ENCODE data around the gene SPOCK1. TPM values are rescaled to one million over a fixed set of nuclear protein-coding genes. Genes with fewer than 3 reads are reported as not detected.
"Not testable (repeated sequence)": the region's sequence is repeated elsewhere in the genome, so short reads cannot be mapped to it uniquely, and the experiment has no call there.

Gene SPOCK1
- total RNA-seq, 1 donor: 0.42 TPM

DNA sequence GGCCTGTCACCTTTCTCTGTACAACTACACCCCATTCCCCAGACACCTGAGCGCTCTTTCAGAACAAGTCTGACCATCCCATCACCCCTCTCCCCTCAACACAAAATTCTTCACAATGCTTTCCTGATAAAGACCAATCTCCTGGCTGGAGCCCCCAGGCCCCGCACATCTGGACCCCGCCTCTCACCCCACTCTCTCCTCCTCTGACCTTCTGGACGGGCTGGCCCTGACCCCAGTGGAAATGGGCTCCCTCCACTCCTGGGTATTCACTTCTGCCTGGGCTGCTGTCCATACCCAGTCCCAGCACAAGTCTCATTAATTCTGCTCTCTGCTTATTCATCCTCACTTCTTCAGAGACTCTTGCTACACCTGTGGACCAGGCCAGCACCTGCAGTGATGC lies 2.1 kb upstream of the SPOCK1 start:
- Histone ChIP-seq H3K4me3 (ENCODE audit: low read length) (no peak overlapping the region), H3K4me1 (ENCODE audit: insufficient read depth, low read length) (peaks cover 6% of the 10 kb centered on the region), H3K27me3 (ENCODE audit: insufficient read depth, low read length) (peaks cover 24% of the 10 kb centered on the region), H3K9me3 (ENCODE audit: low read depth, low read length) (no peaks in the 10 kb centered on the region)

DNA sequence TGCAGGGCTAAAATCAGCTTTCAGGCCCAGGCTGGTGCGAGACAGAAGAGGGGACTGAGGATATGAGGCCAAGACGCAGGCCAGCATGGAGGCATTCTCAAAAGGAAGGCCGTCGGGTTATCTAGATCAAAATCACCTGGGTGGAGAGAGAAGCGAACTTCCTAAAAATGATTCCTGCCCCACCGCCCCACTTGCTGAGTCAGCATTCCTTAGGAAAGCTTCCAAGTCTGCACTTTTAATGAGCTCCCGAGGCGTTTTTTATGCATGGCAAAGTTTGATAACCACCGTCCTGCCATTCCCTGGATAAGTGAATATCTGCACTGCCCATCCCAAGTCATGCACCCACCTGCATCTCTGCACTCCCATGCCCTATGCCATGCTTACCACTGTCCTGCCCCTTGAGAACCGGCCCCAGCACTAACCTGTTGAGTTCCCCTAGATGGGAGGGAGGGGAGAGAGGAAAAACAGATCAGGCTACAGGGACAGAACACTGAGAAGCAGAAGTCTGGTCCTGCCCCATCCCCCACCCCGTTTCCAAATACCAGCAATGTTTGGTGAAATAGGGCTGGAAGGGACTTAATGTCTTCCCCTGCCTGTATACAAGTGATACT lies 1.6 kb upstream of the SPOCK1 start:
- H3K4me1 ChIP-seq (ENCODE audit: insufficient read depth, low read length): peaks cover 6% of the 10 kb centered on the region
- H3K4me3 ChIP-seq (ENCODE audit: low read length): no peak overlapping the region
- H3K9me3 ChIP-seq (ENCODE audit: low read depth, low read length): no peaks in the 10 kb centered on the region
- peaks cover 28% of the 10 kb centered on the region for H3K27me3 ChIP-seq (ENCODE audit: insufficient read depth, low read length)

DNA sequence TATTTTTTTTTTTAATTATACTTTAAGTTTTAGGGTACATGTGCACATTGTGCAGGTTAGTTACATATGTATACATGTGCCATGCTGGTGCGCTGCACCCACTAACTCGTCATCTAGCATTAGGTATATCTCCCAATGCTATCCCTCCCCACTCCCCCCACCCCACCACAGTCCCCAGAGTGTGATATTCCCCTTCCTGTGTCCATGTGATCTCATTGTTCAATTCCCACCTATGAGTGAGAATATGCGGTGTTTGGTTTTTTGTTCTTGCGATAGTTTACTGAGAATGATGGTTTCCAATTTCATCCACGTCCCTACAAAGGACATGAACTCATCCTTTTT lies 351 bp upstream of the SPOCK1 start:
- not testable (repeated sequence) for H3K4me3 ChIP-seq (ENCODE audit: low read length); H3K4me1 ChIP-seq (ENCODE audit: insufficient read depth, low read length); H3K9me3 ChIP-seq (ENCODE audit: low read depth, low read length)
- H3K27me3 ChIP-seq (ENCODE audit: insufficient read depth, low read length): peaks cover 32% of the 10 kb centered on the region

GRCh38 chr5:137498301-137498735 lies 808 bp downstream of the SPOCK1 start:
- Histone ChIP-seq H3K9me3 (ENCODE audit: low read depth, low read length) (no peaks in the 10 kb centered on the region), H3K27me3 (ENCODE audit: insufficient read depth, low read length) (peaks cover 32% of the 10 kb centered on the region), H3K4me1 (ENCODE audit: insufficient read depth, low read length) (peaks cover 6% of the 10 kb centered on the region), H3K4me3 (ENCODE audit: low read length) (no peak overlapping the region)

GRCh38 chr5:137497396-137498290 lies 1.5 kb downstream of the SPOCK1 start:
- H3K9me3 ChIP-seq (ENCODE audit: low read depth, low read length): no peaks in the 10 kb centered on the region
- H3K4me3 ChIP-seq (ENCODE audit: low read length): no peak overlapping the region
- peaks cover 32% of the 10 kb centered on the region for H3K27me3 ChIP-seq (ENCODE audit: insufficient read depth, low read length)
- peaks cover 6% of the 10 kb centered on the region for H3K4me1 ChIP-seq (ENCODE audit: insufficient read depth, low read length)

DNA sequence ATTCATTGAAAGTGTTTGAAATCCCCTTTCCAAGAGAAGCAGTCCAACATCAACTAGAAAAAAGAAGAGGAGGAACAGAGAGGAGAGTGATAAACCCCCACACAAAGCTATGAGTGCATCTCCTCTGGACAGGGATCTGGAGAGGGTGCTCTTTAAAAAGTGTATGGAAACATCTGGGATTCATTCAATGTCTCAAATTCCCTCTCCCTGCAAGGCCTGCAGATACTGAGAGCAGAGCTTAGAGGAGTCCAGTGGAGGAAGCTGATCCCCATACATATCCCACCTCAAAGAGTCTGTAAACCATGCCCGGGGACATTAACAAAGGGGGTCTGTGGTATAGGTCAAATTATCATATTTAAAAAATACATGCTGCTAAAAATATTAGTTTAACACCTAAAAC lies 2.2 kb downstream of the SPOCK1 start:
- H3K9me3 ChIP-seq (ENCODE audit: low read depth, low read length): no peaks in the 10 kb centered on the region
- H3K27me3 ChIP-seq (ENCODE audit: insufficient read depth, low read length): peaks cover 32% of the 10 kb centered on the region
- H3K4me3 ChIP-seq (ENCODE audit: low read length): no peak overlapping the region
- H3K4me1 ChIP-seq (ENCODE audit: insufficient read depth, low read length): peaks cover 6% of the 10 kb centered on the region

GRCh38 chr5:137492331-137492730 lies 6.8 kb downstream of the SPOCK1 start:
- Histone ChIP-seq H3K4me1 (ENCODE audit: insufficient read depth, low read length) (no peaks in the 10 kb centered on the region), H3K27me3 (ENCODE audit: insufficient read depth, low read length) (peaks cover 19% of the 10 kb centered on the region), H3K9me3 (ENCODE audit: low read depth, low read length) (no peaks in the 10 kb centered on the region), H3K4me3 (ENCODE audit: low read length) (no peak overlapping the region)

DNA sequence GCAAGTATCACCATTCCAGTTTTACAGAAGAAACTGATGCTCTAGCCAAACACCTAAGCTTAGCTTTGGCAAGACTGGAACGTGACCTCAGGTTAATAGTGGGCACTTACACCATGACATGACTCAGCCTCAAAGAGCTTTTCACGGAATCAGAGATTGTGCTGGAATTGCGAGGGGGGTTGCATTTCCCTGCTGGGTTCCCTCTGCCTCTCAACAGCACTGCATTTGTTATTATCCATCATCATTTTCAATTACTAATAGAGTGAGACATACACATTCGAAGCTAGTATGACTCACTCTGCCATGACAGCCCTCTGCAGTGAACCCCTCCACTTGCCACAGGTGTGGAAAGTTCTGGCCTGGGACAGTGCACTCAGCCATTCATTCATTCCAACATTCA lies 8.0 kb downstream of the SPOCK1 start:
- Histone ChIP-seq H3K9me3 (ENCODE audit: low read depth, low read length) (no peaks in the 10 kb centered on the region), H3K27me3 (ENCODE audit: insufficient read depth, low read length) (peaks cover 7% of the 10 kb centered on the region), H3K4me3 (ENCODE audit: low read length) (no peak overlapping the region), H3K4me1 (ENCODE audit: insufficient read depth, low read length) (no peaks in the 10 kb centered on the region)

- no peak overlapping the region for H3K4me3 ChIP-seq (ENCODE audit: low read length)
- no peaks in the 10 kb centered on the region for H3K9me3 ChIP-seq (ENCODE audit: low read depth, low read length)
- no peaks in the 10 kb centered on the region for H3K4me1 ChIP-seq (ENCODE audit: insufficient read depth, low read length)
- peaks cover 3% of the 10 kb centered on the region for H3K27me3 ChIP-seq (ENCODE audit: insufficient read depth, low read length)
Observed at GRCh38 chr5:137490591-137490990, 8.5 kb downstream of the SPOCK1 start.

DNA sequence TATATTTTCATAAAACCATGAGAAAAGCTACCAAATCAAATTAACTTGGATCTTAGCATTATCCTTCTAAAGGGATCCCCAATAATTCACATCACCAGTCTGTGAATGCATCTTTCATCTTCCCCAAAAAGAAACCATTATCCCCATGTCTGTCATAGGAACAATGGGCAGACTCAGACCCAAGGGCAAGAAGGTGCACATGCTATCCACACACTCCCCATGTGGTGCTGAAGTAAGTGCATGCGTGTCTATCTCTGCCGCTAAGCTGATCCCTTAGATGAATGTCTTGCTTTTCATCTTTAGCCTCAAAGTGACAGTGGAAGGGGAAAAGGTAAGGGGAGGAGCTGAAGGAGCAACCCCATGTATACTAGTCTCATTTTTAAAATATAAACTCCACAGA lies 10.2 kb downstream of the SPOCK1 start:
- H3K4me3 ChIP-seq (ENCODE audit: low read length): no peak overlapping the region
- no peaks in the 10 kb centered on the region for H3K9me3 ChIP-seq (ENCODE audit: low read depth, low read length)
- no peaks in the 10 kb centered on the region for H3K4me1 ChIP-seq (ENCODE audit: insufficient read depth, low read length)
- H3K27me3 ChIP-seq (ENCODE audit: insufficient read depth, low read length): no peaks in the 10 kb centered on the region

DNA sequence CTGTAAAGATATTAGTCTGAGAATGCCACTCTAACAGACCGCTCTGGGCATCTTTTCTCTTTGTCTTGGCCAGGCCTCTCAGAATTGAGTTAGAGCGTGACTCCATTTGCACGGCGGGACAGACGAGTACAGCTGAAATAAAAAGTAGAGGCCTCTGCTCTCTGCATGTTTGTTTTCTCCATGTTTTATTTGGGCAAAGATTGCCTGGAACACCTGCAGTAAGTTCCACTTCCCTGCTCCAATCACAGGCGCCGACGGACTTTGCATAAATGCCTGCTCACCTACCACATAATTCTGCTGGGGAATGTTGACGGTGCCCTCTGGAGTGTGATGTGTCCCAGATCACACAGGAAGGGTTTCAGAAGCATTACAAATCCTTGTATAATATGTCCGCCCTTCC lies 10.6 kb downstream of the SPOCK1 start:
- no peaks in the 10 kb centered on the region for H3K27me3 ChIP-seq (ENCODE audit: insufficient read depth, low read length)
- H3K4me1 ChIP-seq (ENCODE audit: insufficient read depth, low read length): no peaks in the 10 kb centered on the region
- no peaks in the 10 kb centered on the region for H3K9me3 ChIP-seq (ENCODE audit: low read depth, low read length)
- no peak overlapping the region for H3K4me3 ChIP-seq (ENCODE audit: low read length)

GRCh38 chr5:137487600-137487999 lies 11.5 kb downstream of the SPOCK1 start:
- H3K4me1 ChIP-seq (ENCODE audit: insufficient read depth, low read length): no peaks in the 10 kb centered on the region
- no peak overlapping the region for H3K4me3 ChIP-seq (ENCODE audit: low read length)
- H3K27me3 ChIP-seq (ENCODE audit: insufficient read depth, low read length): no peaks in the 10 kb centered on the region
- no peaks in the 10 kb centered on the region for H3K9me3 ChIP-seq (ENCODE audit: low read depth, low read length)

- no peak overlapping the region for H3K4me3 ChIP-seq (ENCODE audit: low read length)
- no peaks in the 10 kb centered on the region for H3K27me3 ChIP-seq (ENCODE audit: insufficient read depth, low read length)
- no peaks in the 10 kb centered on the region for H3K9me3 ChIP-seq (ENCODE audit: low read depth, low read length)
- H3K4me1 ChIP-seq (ENCODE audit: insufficient read depth, low read length): no peaks in the 10 kb centered on the region
Observed at GRCh38 chr5:137486707-137487106, 12.4 kb downstream of the SPOCK1 start.

GRCh38 chr5:137481596-137481995 lies 17.5 kb downstream of the SPOCK1 start:
- Histone ChIP-seq H3K4me3 (ENCODE audit: low read length) (no peak overlapping the region), H3K27me3 (ENCODE audit: insufficient read depth, low read length) (no peaks in the 10 kb centered on the region), H3K9me3 (ENCODE audit: low read depth, low read length) (no peaks in the 10 kb centered on the region), H3K4me1 (ENCODE audit: insufficient read depth, low read length) (no peaks in the 10 kb centered on the region)

DNA sequence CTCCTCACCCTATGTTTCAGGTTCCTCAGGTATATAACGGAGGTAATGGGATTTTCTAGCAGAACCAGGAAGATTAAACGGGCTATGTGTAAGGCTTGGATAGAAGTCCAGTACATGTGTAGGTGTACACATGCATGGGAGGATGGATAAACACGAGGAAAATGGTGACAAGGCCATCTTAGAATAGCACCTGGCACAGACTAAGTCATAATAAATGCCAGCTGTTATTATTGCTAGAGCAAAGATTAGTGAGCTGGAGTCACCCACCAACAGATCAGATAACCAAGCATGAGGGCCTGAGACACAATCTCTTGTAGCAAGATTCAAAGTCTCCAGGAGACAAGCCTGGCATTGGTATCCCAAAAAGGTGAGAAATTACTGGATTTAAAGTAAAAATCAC lies 21.1 kb downstream of the SPOCK1 start:
- no peak overlapping the region for H3K4me3 ChIP-seq (ENCODE audit: low read length)
- H3K9me3 ChIP-seq (ENCODE audit: low read depth, low read length): no peaks in the 10 kb centered on the region
- H3K27me3 ChIP-seq (ENCODE audit: insufficient read depth, low read length): no peaks in the 10 kb centered on the region
- no peaks in the 10 kb centered on the region for H3K4me1 ChIP-seq (ENCODE audit: insufficient read depth, low read length)

- Histone ChIP-seq H3K4me3 (ENCODE audit: low read length) (no peak overlapping the region), H3K4me1 (ENCODE audit: insufficient read depth, low read length) (no peaks in the 10 kb centered on the region), H3K9me3 (ENCODE audit: low read depth, low read length) (no peaks in the 10 kb centered on the region), H3K27me3 (ENCODE audit: insufficient read depth, low read length) (no peaks in the 10 kb centered on the region)
Observed at GRCh38 chr5:137470921-137471220, 28.3 kb downstream of the SPOCK1 start.
